Kidney (tissue), 14 donors: ENCODE results near the gene GLCE. TPM values are rescaled to one million over a fixed set of nuclear protein-coding genes. Genes with fewer than 3 reads are reported as not detected.
A peak's percentile ranks its signal among the peaks of the same experiment; 100 is the strongest.

Experiments used
- DNase-seq, 5 donors: peaks; one replicate each; pipeline ENCODE4 v3.0.0-alpha.2; 2013 to 2020
- FAIRE-seq: peaks from 2 replicates; lab custom pipeline; 2012; peaks lifted over from hg19 to GRCh38; lab: Jason Lieb, UNC
- H3K27ac ChIP-seq, 2 donors: one replicate each; pipeline ENCODE4 v1.7.0; 2013; ENCODE audit warnings: low read depth in 2 of 2, low read length in 2 of 2, inconsistent platforms in 1 of 2
- H3K27me3 ChIP-seq: one replicate; pipeline ENCODE4 v1.7.1; 2013; ENCODE audit warnings: low read length, inconsistent platforms; ENCODE audit not compliant: control insufficient read depth, insufficient read depth
- H3K36me3 ChIP-seq, 3 donors: one replicate each; pipeline versions ENCODE4 v1.7.0 to v1.7.1; 2013; ENCODE audit warnings: low read length in 3 of 3, control low read depth in 1 of 3, inconsistent platforms in 1 of 3; ENCODE audit not compliant: insufficient read depth in 3 of 3, control insufficient read depth in 2 of 3
- H3K4me1 ChIP-seq, 3 donors: one replicate each; pipeline versions ENCODE4 v1.7.0 to v1.7.1; 2013; ENCODE audit warnings: low read length in 3 of 3, inconsistent platforms in 1 of 3, low read depth in 1 of 3; ENCODE audit not compliant: control insufficient read depth in 2 of 3, insufficient read depth in 2 of 3
- H3K4me3 ChIP-seq, 3 donors: one replicate each; pipeline versions ENCODE4 v1.7.0 to v1.8.1; 2013; ENCODE audit warnings: low read length in 3 of 3, control low read depth in 1 of 3, inconsistent platforms in 1 of 3
- H3K9ac ChIP-seq, 3 donors: one replicate each; pipeline versions ENCODE4 v1.7.0 to v1.7.1; 2013; ENCODE audit warnings: low read length in 3 of 3, control low read depth in 1 of 3, inconsistent platforms in 1 of 3
- H3K9me3 ChIP-seq, 3 donors: one replicate each; pipeline versions ENCODE4 v1.7.0 to v1.7.1; 2013; ENCODE audit warnings: low read length in 3 of 3, control low read depth in 1 of 3, inconsistent platforms in 1 of 3; ENCODE audit not compliant: control insufficient read depth in 2 of 3, insufficient read depth in 1 of 3
- CTCF ChIP-seq: IDR thresholded peaks from 3 replicates; pipeline ENCODE4 v1.5.1; 2012; ENCODE audit warnings: mild to moderate bottlenecking, moderate library complexity, borderline replicate concordance; ENCODE audit not compliant: insufficient read depth; ENCODE audit errors: extremely low read depth
- intact Hi-C: fragments of 100-400 bp; cut with DNase I; formaldehyde crosslinking; loops from one replicate; pipeline ENCODE4 v1.11.1; 2022
- polyA plus RNA-seq: library from polyadenylated mRNA; stranded (reverse); fragments of 350-450 nt; fragmentation: Illumina TruSeq; extraction: RNeasy Lipid Tissue Mini Kit (QIAGEN cat#74804); gene quantifications from one replicate; pipeline ENCODE4 v1.2.3, GENCODE V29; 2014; ENCODE audit warnings: low read depth, low replicate concordance; ENCODE audit not compliant: insufficient read depth
- total RNA-seq: library from RNA; stranded (reverse); fragmentation: NEBNext Ultra II Directional; extraction: Animal tissue kit (Norgen Biotek cat#: 25700); gene quantifications from one replicate; pipeline ENCODE4 v1.2.1, GENCODE V29; 2021
- donor health status: control.
- donor health status: control.
- donor health status: control.
- donor health status: control.
- donor health status: control.
- donor health status: DM: yes; HTN: yes; CAD: no.
- donor health status: Normal renal cell carcinoma (clear cell type).

GLCE gene
- total and polyA plus RNA-seq, 2 donors from 2014 or later = 14.9 to 18.0 TPM

- Histone ChIP-seq H3K9ac (no peak overlapping the region), H3K27me3 (no peaks in the 10 kb centered on the region), H3K4me3 (no peak overlapping the region), H3K36me3 (no peaks in the 10 kb centered on the region), H3K4me1 (peaks cover 0 to 46% (median 0%) of the 10 kb centered on the region in 3 donors), H3K27ac (no peak overlapping the region), H3K9me3 (no peaks in the 10 kb centered on the region)
- no peak for FAIRE-seq
- no peak for TF ChIP-seq CTCF
- no peak for DNase-seq
- intact Hi-C loops = no loop called here
These were observed 132.5 kb downstream of the GLCE start for GRCh38 chr15:69292826-69293420.

DNA sequence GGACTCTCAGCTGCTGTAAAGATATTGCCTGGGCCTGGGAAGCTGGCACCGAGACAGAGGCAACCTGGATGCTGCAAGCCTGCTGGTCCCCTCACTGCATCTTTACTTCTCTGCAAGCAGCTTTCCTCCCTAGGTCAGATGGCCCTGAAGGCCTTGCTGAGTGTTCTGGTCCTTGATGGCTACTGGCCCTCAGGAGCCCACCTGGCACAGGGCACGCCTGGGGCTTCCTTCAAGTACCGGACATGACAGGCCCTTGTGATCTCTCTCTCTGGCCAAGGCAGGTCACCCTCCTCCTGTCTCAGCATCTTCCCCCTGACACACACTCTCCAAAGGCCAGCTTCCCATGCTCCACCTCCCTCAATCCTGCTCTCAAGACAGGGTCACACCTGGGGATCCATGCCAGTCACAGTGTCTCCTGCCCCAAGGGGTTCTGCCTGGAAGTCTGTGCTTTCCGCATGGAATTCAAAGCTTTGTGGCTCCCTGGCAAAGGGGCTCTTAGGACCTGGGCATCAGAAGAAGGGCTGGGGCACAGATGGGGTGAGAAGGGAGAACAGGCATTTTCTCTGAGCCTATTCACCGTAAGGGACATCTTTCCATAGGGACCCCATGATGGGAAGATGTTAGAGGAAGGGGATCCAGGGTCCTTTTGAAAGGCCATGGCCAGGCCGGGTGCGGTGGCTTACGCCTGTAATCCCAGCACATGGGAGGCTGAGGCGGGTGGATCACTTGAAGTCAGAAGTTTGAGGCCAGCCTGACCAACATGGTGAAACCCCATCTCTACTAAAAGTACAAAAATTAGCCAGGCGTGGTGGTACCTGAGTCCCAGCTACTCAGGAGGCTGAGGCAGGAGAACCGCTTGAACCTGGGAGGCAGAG lies 133.5 kb downstream of the GLCE start:
- Histone ChIP-seq H3K9me3 (no peaks in the 10 kb centered on the region), H3K27me3 (no peaks in the 10 kb centered on the region), H3K4me3 (no peak overlapping the region), H3K4me1 (peaks cover 0 to 39% (median 0%) of the 10 kb centered on the region in 3 donors), H3K9ac (no peak overlapping the region), H3K36me3 (no peaks in the 10 kb centered on the region), H3K27ac (no peak overlapping the region)
- FAIRE-seq (no peak), DNase-seq (no peak)
- TF ChIP-seq CTCF = no peak
- intact Hi-C loops = no loop called here

- Histone ChIP-seq H3K4me1 (peaks cover 0 to 23% (median 0%) of the 10 kb centered on the region in 3 donors), H3K9me3 (no peaks in the 10 kb centered on the region), H3K27me3 (no peaks in the 10 kb centered on the region), H3K27ac (peak overlapping the region in 1 of 2 donors; percentile 67), H3K36me3 (no peaks in the 10 kb centered on the region), H3K9ac (peak overlapping the region in 2 of 3 donors; percentile 9 to 94), H3K4me3 (peak overlapping the region in 2 of 3 donors; percentile 67 to 87)
- no peak for FAIRE-seq
- DNase-seq = no peak
- TF ChIP-seq CTCF = no peak
- intact Hi-C loops = no loop called here
These were observed 136.2 kb downstream of the GLCE start for GRCh38 chr15:69296606-69297005.
